IMR-90 (cell line): ENCODE results near the gene SRBD1. TPM values are rescaled to one million over a fixed set of nuclear protein-coding genes. Genes with fewer than 3 reads are reported as not detected.

Experiments
- ATAC-seq: fragments of 200-7000 bp; cut with Tn5 transposase; 2 replicates; pipeline ENCODE4 v1.9.1; 2020; ENCODE audit warnings: low read depth, mild to moderate bottlenecking, moderate library complexity
- BruUV-seq: library from RNA; stranded (reverse); fragments of 400-500 nt; replicated peaks from 2 replicates; lab custom pipeline; 2021; lab: Mats Ljungman, UMichigan
- CTCF ChIA-PET: fragments of 300-600 bp; formaldehyde crosslinking; extraction: SDS; loops from one replicate; lab custom pipeline; 2021; ENCODE audit warnings: antibody characterized with exemption; lab: Yijun Ruan, JAX
- POLR2A ChIA-PET: fragments of 300-600 bp; sonication (Branson Sonifier 250); formaldehyde crosslinking; loops from one replicate; lab custom pipeline; 2022; ENCODE audit warnings: antibody characterized with exemption; ENCODE audit not compliant: unreplicated experiment; lab: Charles Lee
- DNase-seq: peaks from one replicate; pipeline ENCODE4 v3.0.0; 2013
- H2AFZ ChIP-seq: replicated peaks from 2 replicates; pipeline ENCODE3; 2013; ENCODE audit warnings: low read length, mild to moderate bottlenecking; ENCODE audit not compliant: poor library complexity
- H2AK5ac ChIP-seq: 2 replicates; pipeline ENCODE4 v1.6.1; 2013; ENCODE audit warnings: low read depth, low read length, inconsistent platforms
- H2AK9ac ChIP-seq: replicated peaks from 2 replicates; pipeline ENCODE3; 2013; ENCODE audit warnings: mild to moderate bottlenecking, low read depth, low read length, moderate library complexity; ENCODE audit not compliant: poor library complexity
- H2BK120ac ChIP-seq: 2 replicates; pipeline ENCODE4 v1.6.1; 2013; ENCODE audit warnings: low read depth, low read length, inconsistent platforms
- H2BK15ac ChIP-seq: 3 replicates; pipeline ENCODE4 v1.6.1; 2013; ENCODE audit warnings: low read depth, low read length, inconsistent platforms
- H2BK20ac ChIP-seq: 2 replicates; pipeline ENCODE4 v1.6.1; 2013; ENCODE audit warnings: low read depth, mild to moderate bottlenecking, inconsistent platforms, low read length, moderate library complexity
- H2BK5ac ChIP-seq: 2 replicates; pipeline ENCODE4 v1.6.1; 2013; ENCODE audit warnings: mild to moderate bottlenecking, low read depth, low read length, inconsistent platforms; ENCODE audit not compliant: poor library complexity, severe bottlenecking
- H3K14ac ChIP-seq: replicated peaks from 2 replicates; pipeline ENCODE4 v1.6.1; 2013; ENCODE audit warnings: low read depth, low read length, inconsistent platforms
- H3K18ac ChIP-seq: 2 replicates; pipeline ENCODE4 v1.6.1; 2013; ENCODE audit warnings: low read depth, low read length, control low read depth
- H3K23ac ChIP-seq: 2 replicates; pipeline ENCODE4 v1.6.1; 2013; ENCODE audit warnings: low read depth, low read length, inconsistent platforms
- H3K27ac ChIP-seq: 2 replicates; pipeline ENCODE4 v1.5.1; 2013; ENCODE audit warnings: mild to moderate bottlenecking, control low read depth, low read length; ENCODE audit not compliant: insufficient read depth
- H3K27me3 ChIP-seq: 2 replicates; pipeline ENCODE4 v1.6.1; 2013; ENCODE audit warnings: low read length; ENCODE audit not compliant: control insufficient read depth, insufficient read depth
- H3K36me3 ChIP-seq: 2 replicates; pipeline ENCODE4 v1.6.1; 2013; ENCODE audit warnings: low read length, mixed read lengths; ENCODE audit not compliant: control insufficient read depth, insufficient read depth
- H3K4ac ChIP-seq: 2 replicates; pipeline ENCODE4 v1.6.1; 2013; ENCODE audit warnings: low read depth, low read length, inconsistent platforms
- H3K4me1 ChIP-seq: 2 replicates; pipeline ENCODE4 v1.6.1; 2013; ENCODE audit warnings: low read length, mixed read lengths; ENCODE audit not compliant: control insufficient read depth, insufficient read depth
- H3K4me2 ChIP-seq: 2 replicates; pipeline ENCODE4 v1.6.1; 2013; ENCODE audit warnings: low read depth, mild to moderate bottlenecking, control low read depth, low read length, moderate library complexity
- H3K4me3 ChIP-seq: 2 replicates; pipeline ENCODE4 v1.5.1; 2013; ENCODE audit warnings: low read depth, mild to moderate bottlenecking, control low read depth, low read length, moderate library complexity; ENCODE audit not compliant: insufficient read depth
- H3K56ac ChIP-seq: 2 replicates; pipeline ENCODE4 v1.6.1; 2013; ENCODE audit warnings: low read length, inconsistent platforms; ENCODE audit not compliant: insufficient read depth; ENCODE audit errors: extremely low read depth
- H3K79me1 ChIP-seq, 2 experiments: 2 replicates each; pipeline ENCODE4 v1.6.1; 2013; ENCODE audit warnings: low read length in 2 of 2, inconsistent platforms in 1 of 2, low read depth in 1 of 2
- H3K9ac ChIP-seq: 2 replicates; pipeline ENCODE4 v1.6.1; 2013; ENCODE audit warnings: low read depth, low read length, control low read depth
- H3K9me1 ChIP-seq: 2 replicates; pipeline ENCODE4 v1.6.1; 2013; ENCODE audit warnings: low read length, inconsistent platforms; ENCODE audit not compliant: insufficient read depth
- H3K9me3 ChIP-seq: 2 replicates; pipeline ENCODE4 v1.6.1; 2013; ENCODE audit warnings: low read length; ENCODE audit not compliant: control insufficient read depth, insufficient read depth
- H4K20me1 ChIP-seq: 2 replicates; pipeline ENCODE4 v1.6.1; 2013; ENCODE audit warnings: low read length, inconsistent platforms; ENCODE audit not compliant: insufficient read depth
- H4K5ac ChIP-seq: 2 replicates; pipeline ENCODE4 v1.6.1; 2013; ENCODE audit warnings: mild to moderate bottlenecking, low read depth, low read length, control low read depth
- H4K8ac ChIP-seq, 2 experiments: 2 replicates each; pipeline ENCODE4 v1.6.1; 2013; ENCODE audit warnings: low read depth in 2 of 2, low read length in 2 of 2, control low read depth in 1 of 2, inconsistent platforms in 1 of 2
- H4K91ac ChIP-seq: 2 replicates; pipeline ENCODE4 v1.6.1; 2013; ENCODE audit warnings: low read depth, low read length, inconsistent platforms; ENCODE audit not compliant: insufficient read depth
- BHLHE40 ChIP-seq: fragments of 150-350 bp; IDR thresholded peaks from 2 replicates; pipeline ENCODE4 v1.6.1; 2016; ENCODE audit warnings: mild to moderate bottlenecking, low read depth, low read length
- CEBPB ChIP-seq: IDR thresholded peaks from 2 replicates; pipeline ENCODE4 v1.6.1; 2012; ENCODE audit warnings: low read depth, low read length, improper control_type of control experiment
- CHD1 ChIP-seq: IDR thresholded peaks from 2 replicates; pipeline ENCODE4 v1.6.1; 2012; ENCODE audit warnings: low read depth, low read length, improper control_type of control experiment
- MAFK ChIP-seq: IDR thresholded peaks from 2 replicates; pipeline ENCODE4 v1.6.1; 2012; ENCODE audit warnings: low read depth, low read length, improper control_type of control experiment
- MAZ ChIP-seq: IDR thresholded peaks from 2 replicates; pipeline ENCODE4 v1.6.1; 2012; ENCODE audit warnings: low read depth, mild to moderate bottlenecking, low read length, improper control_type of control experiment, moderate library complexity, borderline replicate concordance
- MXI1 ChIP-seq: IDR thresholded peaks from 2 replicates; pipeline ENCODE4 v1.6.1; 2012; ENCODE audit warnings: low read depth, mild to moderate bottlenecking, low read length, moderate library complexity, borderline replicate concordance
- POLR2A ChIP-seq: IDR thresholded peaks from 2 replicates; pipeline ENCODE4 v1.6.1; 2012; ENCODE audit warnings: mild to moderate bottlenecking, low read depth, low read length
- RAD21 ChIP-seq: IDR thresholded peaks from 2 replicates; pipeline ENCODE4 v1.6.1; 2012; ENCODE audit warnings: low read length, improper control_type of control experiment
- RCOR1 ChIP-seq: IDR thresholded peaks from 2 replicates; pipeline ENCODE4 v1.6.1; 2012; ENCODE audit warnings: mild to moderate bottlenecking, low read length, improper control_type of control experiment; ENCODE audit not compliant: insufficient replicate concordance
- RFX5 ChIP-seq: IDR thresholded peaks from 2 replicates; pipeline ENCODE4 v1.8.0; 2012; ENCODE audit warnings: low read depth, mild to moderate bottlenecking, low read length, moderate library complexity
- SMC3 ChIP-seq: fragments of 150-350 bp; IDR thresholded peaks from 2 replicates; pipeline ENCODE4 v1.6.1; 2016; ENCODE audit warnings: low read depth, mild to moderate bottlenecking, antibody characterized with exemption, low read length, moderate library complexity
- WGBS, 2 experiments: methylation state at CpG; one replicate each; pipeline versions ENCODE4 v1.1.5 to v1.1.7; 2013; ENCODE audit warnings: missing lambda C conversion rate in 2 of 2; ENCODE audit not compliant: insufficient read length in 1 of 2; ENCODE audit errors: extremely low coverage in 2 of 2; 5-methylcytosine and 5-hydroxymethylcytosine counted together
- dilution Hi-C: fragments of 300-500 bp; cut with HindIII; formaldehyde crosslinking; loops from one replicate; pipeline ENCODE4 v1.14.3; 2018; ENCODE audit warnings: low sequenced_read_pairs; ENCODE audit not compliant: unreplicated experiment
- in situ Hi-C: fragments of 300-500 bp; cut with MboI; formaldehyde crosslinking; loops from 3 replicates; pipeline ENCODE4 v1.14.3; 2019; ENCODE audit warnings: low sequenced_read_pairs, inconsistent platforms, mixed read lengths
- intact Hi-C: fragments of 100-400 bp; cut with micrococcal nuclease; formaldehyde crosslinking; loops from 2 replicates; pipeline ENCODE4 v1.10.0; 2022
- polyA plus RNA-seq, 3 experiments: library from polyadenylated mRNA; depleted of rRNA; stranded (reverse); fragments of >200 nt; gene quantifications; 2 replicates each; pipeline ENCODE4 v1.2.3, GENCODE V29; 2012; ENCODE audit warnings: low replicate concordance in 1 of 3
- total RNA-seq: library from RNA; depleted of rRNA; stranded (reverse); fragments of >200 nt; gene quantifications from 2 replicates; pipeline ENCODE4 v1.2.3, GENCODE V29; 2012
- TF ChIP-seq, protein P1 (sequence below): fragments of 150-350 bp; IDR thresholded peaks from 2 replicates; pipeline ENCODE4 v1.6.1; 2017; ENCODE audit warnings: mild to moderate bottlenecking, antibody characterized with exemption, low read length, low read depth
- TF ChIP-seq, protein P2 (sequence below): conservative IDR thresholded peaks from 2 replicates; pipeline ENCODE4 v1.5.1; 2012; ENCODE audit warnings: mild to moderate bottlenecking, low read depth, low read length, improper control_type of control experiment

The SRBD1 gene
- total and polyA plus RNA-seq, 2 of the 4 experiments (the other 2 are of a cell fraction) = 3.5 to 14.7 TPM

DNA sequence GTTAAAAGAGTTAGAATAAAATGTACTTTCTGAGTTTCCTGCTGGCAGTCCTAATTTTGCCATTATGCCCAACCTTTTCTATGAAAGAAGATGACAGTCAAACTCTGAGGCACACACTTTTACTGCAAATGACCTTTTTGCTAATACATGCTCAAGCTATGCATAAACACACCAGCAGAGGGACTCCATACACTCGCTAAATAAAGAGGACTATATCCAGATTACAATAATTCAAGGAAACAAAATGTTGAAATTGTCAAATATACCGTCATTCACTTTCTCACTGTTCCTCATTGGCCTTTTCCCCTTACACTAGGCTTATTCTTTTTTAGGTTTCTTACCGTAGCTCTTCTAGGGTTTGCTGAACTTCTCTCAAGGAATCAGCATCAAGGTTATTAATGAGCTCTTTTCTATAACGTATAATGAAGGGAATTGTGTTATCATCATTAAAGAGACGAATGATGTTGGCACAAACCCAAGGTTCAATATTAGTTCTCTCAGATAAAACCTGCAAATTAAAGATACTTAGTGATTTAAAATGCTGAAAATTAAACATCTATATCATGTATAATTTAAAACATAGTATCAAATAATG is 25.7 kb downstream of the SRBD1 start:
- ChIA-PET CTCF (interaction anchor here (0.5 to 1.2 kb wide), 5 partner anchors 9 to 245 kb away, joined by 3 to 6 read pairs (median 3); no protein-coding TSS in a partner anchor), POLR2A (no interaction called here)
- Histone ChIP-seq H3K9me3 (no peaks in the 10 kb centered on the region), H3K18ac (no peak overlapping the region), H2BK120ac (no peak overlapping the region), H2AFZ (no peak overlapping the region), H2BK15ac (no peak overlapping the region), H3K14ac (no peak overlapping the region), H2BK5ac (no peak overlapping the region), H3K9me1 (no peaks in the 10 kb centered on the region), H3K27ac (no peak overlapping the region), H4K5ac (no peak overlapping the region), H4K91ac (no peak overlapping the region), H3K23ac (no peak overlapping the region), H3K36me3 (no peaks in the 10 kb centered on the region), H3K4me3 (no peak overlapping the region), H3K4ac (no peak overlapping the region), H2AK5ac (no peak overlapping the region), H3K79me1 (peaks cover 6 to 8% of the 10 kb centered on the region in 2 experiments; a peak in 1 of 4 replicates), H3K9ac (no peak overlapping the region), H3K56ac (no peak overlapping the region), H4K20me1 (no peaks in the 10 kb centered on the region), H2BK20ac (no peak overlapping the region), H3K27me3 (no peaks in the 10 kb centered on the region), H4K8ac (no peak overlapping the region), H2AK9ac (no peak overlapping the region), H3K4me1 (no peaks in the 10 kb centered on the region), H3K4me2 (no peak overlapping the region)
- no TSS peak for BruUV-seq
- dilution Hi-C loops (no loop called here), intact Hi-C loops (loop anchor here (1.0 kb wide), 1 partner anchor 351 kb away; no protein-coding TSS in a partner anchor), in situ Hi-C loops (no loop called here)
- TF ChIP-seq RFX5 = no peak
- TF ChIP-seq CEBPB = no peak
- TF ChIP-seq MXI1 = no peak
- no peak for TF ChIP-seq POLR2A
- no peak for TF ChIP-seq MAZ
- no peak for TF ChIP-seq CHD1
- TF ChIP-seq, protein P1, sequence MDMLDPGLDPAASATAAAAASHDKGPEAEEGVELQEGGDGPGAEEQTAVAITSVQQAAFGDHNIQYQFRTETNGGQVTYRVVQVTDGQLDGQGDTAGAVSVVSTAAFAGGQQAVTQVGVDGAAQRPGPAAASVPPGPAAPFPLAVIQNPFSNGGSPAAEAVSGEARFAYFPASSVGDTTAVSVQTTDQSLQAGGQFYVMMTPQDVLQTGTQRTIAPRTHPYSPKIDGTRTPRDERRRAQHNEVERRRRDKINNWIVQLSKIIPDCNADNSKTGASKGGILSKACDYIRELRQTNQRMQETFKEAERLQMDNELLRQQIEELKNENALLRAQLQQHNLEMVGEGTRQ = no peak
- no peak for TF ChIP-seq RCOR1
- TF ChIP-seq SMC3 = peak; percentile 60
- TF ChIP-seq BHLHE40 = no peak
- peak; percentile 57 for TF ChIP-seq RAD21
- no peak for TF ChIP-seq MAFK
- TF ChIP-seq, protein P2, sequence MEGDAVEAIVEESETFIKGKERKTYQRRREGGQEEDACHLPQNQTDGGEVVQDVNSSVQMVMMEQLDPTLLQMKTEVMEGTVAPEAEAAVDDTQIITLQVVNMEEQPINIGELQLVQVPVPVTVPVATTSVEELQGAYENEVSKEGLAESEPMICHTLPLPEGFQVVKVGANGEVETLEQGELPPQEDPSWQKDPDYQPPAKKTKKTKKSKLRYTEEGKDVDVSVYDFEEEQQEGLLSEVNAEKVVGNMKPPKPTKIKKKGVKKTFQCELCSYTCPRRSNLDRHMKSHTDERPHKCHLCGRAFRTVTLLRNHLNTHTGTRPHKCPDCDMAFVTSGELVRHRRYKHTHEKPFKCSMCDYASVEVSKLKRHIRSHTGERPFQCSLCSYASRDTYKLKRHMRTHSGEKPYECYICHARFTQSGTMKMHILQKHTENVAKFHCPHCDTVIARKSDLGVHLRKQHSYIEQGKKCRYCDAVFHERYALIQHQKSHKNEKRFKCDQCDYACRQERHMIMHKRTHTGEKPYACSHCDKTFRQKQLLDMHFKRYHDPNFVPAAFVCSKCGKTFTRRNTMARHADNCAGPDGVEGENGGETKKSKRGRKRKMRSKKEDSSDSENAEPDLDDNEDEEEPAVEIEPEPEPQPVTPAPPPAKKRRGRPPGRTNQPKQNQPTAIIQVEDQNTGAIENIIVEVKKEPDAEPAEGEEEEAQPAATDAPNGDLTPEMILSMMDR = peak; percentile 69
- DNase-seq = peak; percentile 63
- 37% methylated on average over 2 of the region's 5 CpGs; no CpG with 5 or more reads in 1 of the 2 experiments for WGBS, 2 experiments
- peak; percentile 88 for ATAC-seq
